ENCODE measurements around the gene S100PBP. TPM values are rescaled to one million over a fixed set of nuclear protein-coding genes. Genes with fewer than 3 reads are reported as not detected.
A peak's percentile ranks its signal among the peaks of the same experiment; 100 is the strongest.
"Not testable (repeated sequence)": the region's sequence is repeated elsewhere in the genome, so short reads cannot be mapped to it uniquely, and the experiment has no call there.

S100PBP gene
- total RNA-seq, 1 donor from 2014 or later, result 43.8 TPM

GRCh38 chr1:32798679-32799416, 18.6 kb upstream of the S100PBP start:
- H3K4me1 Mint-ChIP-seq, result peaks cover 42% of the 10 kb centered on the region
- H3K9me3 Mint-ChIP-seq, result no peaks in the 10 kb centered on the region
- peaks cover 61% of the 10 kb centered on the region for H3K36me3 Mint-ChIP-seq (ENCODE audit: low read depth)
- H3K27me3 Mint-ChIP-seq, result no peaks in the 10 kb centered on the region
- peak overlapping the region; percentile 95 for H3K27ac Mint-ChIP-seq
- DNase-seq, result peak; percentile 86
- H3K4me3 Mint-ChIP-seq, result peak overlapping the region; percentile 71
- intact Hi-C loops (cut with micrococcal nuclease), result loop anchor here (1.0 kb wide), 1 partner anchor 328 kb away; no protein-coding TSS in a partner anchor

GRCh38 chr1:32801096-32801715, 16.2 kb upstream of the S100PBP start:
- Mint-ChIP-seq H3K27me3 (no peaks in the 10 kb centered on the region), H3K36me3 (ENCODE audit: low read depth) (peaks cover 69% of the 10 kb centered on the region), H3K27ac (peak overlapping the region; percentile 78), H3K9me3 (no peaks in the 10 kb centered on the region), H3K4me1 (peaks cover 41% of the 10 kb centered on the region), H3K4me3 (peak overlapping the region; percentile 58)
- intact Hi-C loops (cut with micrococcal nuclease), result loop anchor here (1.0 kb wide), 1 partner anchor 16 kb away; the partner anchor contains the start of genes S100PBP and YARS1
- DNase-seq, result peak; percentile 84

GRCh38 chr1:32804460-32804859, 13.0 kb upstream of the S100PBP start:
- H3K9me3 Mint-ChIP-seq; intact Hi-C loops (cut with micrococcal nuclease); H3K4me3 Mint-ChIP-seq; DNase-seq; H3K27ac Mint-ChIP-seq; H3K27me3 Mint-ChIP-seq: not testable (repeated sequence)
- Mint-ChIP-seq H3K36me3 (ENCODE audit: low read depth) (peaks cover 67% of the 10 kb centered on the region), H3K4me1 (peaks cover 30% of the 10 kb centered on the region)

GRCh38 chr1:32806290-32806689, 11.2 kb upstream of the S100PBP start:
- Mint-ChIP-seq H3K4me3 (no peak overlapping the region), H3K36me3 (ENCODE audit: low read depth) (peaks cover 74% of the 10 kb centered on the region), H3K9me3 (no peaks in the 10 kb centered on the region), H3K27ac (no peak overlapping the region), H3K4me1 (peaks cover 27% of the 10 kb centered on the region), H3K27me3 (no peaks in the 10 kb centered on the region)
- no peak for DNase-seq
- intact Hi-C loops (cut with micrococcal nuclease), result no loop called here

- no peak overlapping the region for H3K27ac Mint-ChIP-seq
- no peak for DNase-seq
Observed at GRCh38 chr1:32806910-32807523, 10.4 kb upstream of the S100PBP start.

GRCh38 chr1:32808580-32808979, 8.9 kb upstream of the S100PBP start:
- H3K9me3 Mint-ChIP-seq, result peaks cover 2% of the 10 kb centered on the region
- no peaks in the 10 kb centered on the region for H3K27me3 Mint-ChIP-seq
- peaks cover 71% of the 10 kb centered on the region for H3K36me3 Mint-ChIP-seq (ENCODE audit: low read depth)

More at GRCh38 chr1:32806910-32807523, 10.4 kb upstream of the S100PBP start:
- Mint-ChIP-seq H3K36me3 (ENCODE audit: low read depth) (peaks cover 76% of the 10 kb centered on the region), H3K27me3 (no peaks in the 10 kb centered on the region), H3K4me1 (peaks cover 30% of the 10 kb centered on the region), H3K4me3 (no peak overlapping the region), H3K9me3 (no peaks in the 10 kb centered on the region)
- intact Hi-C loops (cut with micrococcal nuclease), result no loop called here

GRCh38 chr1:32810358-32810757, 7.1 kb upstream of the S100PBP start:
- Mint-ChIP-seq H3K4me3 (no peak overlapping the region), H3K9me3 (peaks cover 8% of the 10 kb centered on the region), H3K36me3 (ENCODE audit: low read depth) (peaks cover 76% of the 10 kb centered on the region), H3K4me1 (peaks cover 50% of the 10 kb centered on the region), H3K27me3 (no peaks in the 10 kb centered on the region), H3K27ac (no peak overlapping the region)
- DNase-seq, result no peak
- intact Hi-C loops (cut with micrococcal nuclease), result no loop called here

More at GRCh38 chr1:32808580-32808979, 8.9 kb upstream of the S100PBP start:
- H3K4me1 Mint-ChIP-seq, result peaks cover 35% of the 10 kb centered on the region
- intact Hi-C loops (cut with micrococcal nuclease), result no loop called here
- DNase-seq, result no peak
- peak overlapping the region; percentile 2 for H3K27ac Mint-ChIP-seq
- no peak overlapping the region for H3K4me3 Mint-ChIP-seq

GRCh38 chr1:32811265-32811664, 6.2 kb upstream of the S100PBP start:
- intact Hi-C loops (cut with micrococcal nuclease), result no loop called here
- H3K36me3 Mint-ChIP-seq (ENCODE audit: low read depth), result peaks cover 73% of the 10 kb centered on the region
- H3K27ac Mint-ChIP-seq, result no peak overlapping the region
- peaks cover 53% of the 10 kb centered on the region for H3K4me1 Mint-ChIP-seq
- H3K4me3 Mint-ChIP-seq, result no peak overlapping the region
- no peaks in the 10 kb centered on the region for H3K27me3 Mint-ChIP-seq
- peaks cover 8% of the 10 kb centered on the region for H3K9me3 Mint-ChIP-seq
- DNase-seq, result no peak

- Mint-ChIP-seq H3K9me3 (peaks cover 8% of the 10 kb centered on the region), H3K27ac (peak overlapping the region; percentile 7), H3K4me1 (peaks cover 53% of the 10 kb centered on the region), H3K36me3 (ENCODE audit: low read depth) (peaks cover 73% of the 10 kb centered on the region), H3K4me3 (no peak overlapping the region), H3K27me3 (no peaks in the 10 kb centered on the region)
- DNase-seq, result no peak
- intact Hi-C loops (cut with micrococcal nuclease), result no loop called here
Observed at GRCh38 chr1:32811917-32812316, 5.5 kb upstream of the S100PBP start.

GRCh38 chr1:32813941-32814739, 3.3 kb upstream of the S100PBP start:
- no peaks in the 10 kb centered on the region for H3K27me3 Mint-ChIP-seq
- DNase-seq, result no peak
- H3K4me3 Mint-ChIP-seq, result peak overlapping the region; percentile 99
- peak overlapping the region; percentile 30 for H3K27ac Mint-ChIP-seq
- peaks cover 8% of the 10 kb centered on the region for H3K9me3 Mint-ChIP-seq
- H3K36me3 Mint-ChIP-seq (ENCODE audit: low read depth), result peaks cover 65% of the 10 kb centered on the region
- intact Hi-C loops (cut with micrococcal nuclease), result no loop called here
- H3K4me1 Mint-ChIP-seq, result peaks cover 56% of the 10 kb centered on the region

GRCh38 chr1:32816676-32817158, 736 bp upstream of the S100PBP start:
- H3K9me3 Mint-ChIP-seq, result peaks cover 8% of the 10 kb centered on the region
- no peak for DNase-seq
- peak overlapping the region; percentile 98 for H3K27ac Mint-ChIP-seq
- peaks cover 55% of the 10 kb centered on the region for H3K4me1 Mint-ChIP-seq
- intact Hi-C loops (cut with micrococcal nuclease), result loop anchor here (1.0 to 5.0 kb wide), 6 partner anchors 15 to 441 kb away; partner anchors contain the start of genes AK2, ZBTB8OS and ZNF362
- H3K36me3 Mint-ChIP-seq (ENCODE audit: low read depth), result peaks cover 52% of the 10 kb centered on the region
- H3K27me3 Mint-ChIP-seq, result no peaks in the 10 kb centered on the region
- peak overlapping the region; percentile 99 for H3K4me3 Mint-ChIP-seq

- intact Hi-C loops (cut with micrococcal nuclease), result loop anchor here (1.0 to 5.0 kb wide), 6 partner anchors 17 to 439 kb away; partner anchors contain the start of genes AK2, ZBTB8OS and ZNF362
- H3K4me3 Mint-ChIP-seq, result peak overlapping the region; percentile 99
- peaks cover 45% of the 10 kb centered on the region for H3K4me1 Mint-ChIP-seq
- peaks cover 49% of the 10 kb centered on the region for H3K36me3 Mint-ChIP-seq (ENCODE audit: low read depth)
- H3K27me3 Mint-ChIP-seq, result no peaks in the 10 kb centered on the region
- peak; percentile 83 for DNase-seq
- peaks cover 8% of the 10 kb centered on the region for H3K9me3 Mint-ChIP-seq
- H3K27ac Mint-ChIP-seq, result peak overlapping the region; percentile 98
Observed at GRCh38 chr1:32817815-32818786, 648 bp downstream of the S100PBP start.
